GM19372 (cell line): ENCODE data around the gene GIMAP4.
"Not testable (repeated sequence)": the region's sequence is repeated elsewhere in the genome, so short reads cannot be mapped to it uniquely, and the experiment has no call there.

Experiments used
- ATAC-seq: cut with Tn5 transposase; IDR thresholded peaks from one replicate; pipeline ENCODE4 v1.9.1; 2021; ENCODE audit warnings: mild to moderate bottlenecking, low read depth, moderate library complexity; ENCODE audit not compliant: unreplicated experiment

Gene GIMAP4

GRCh38 chr7:150579979-150580637 lies 12.9 kb downstream of the GIMAP4 start:
- ATAC-seq: not testable (repeated sequence)

GRCh38 chr7:150580638-150581394 lies 13.6 kb downstream of the GIMAP4 start:
- ATAC-seq: no peak

- no peak for ATAC-seq
These were observed 18.0 kb downstream of the GIMAP4 start for GRCh38 chr7:150585199-150585598.

GRCh38 chr7:150586068-150586784 lies 19.0 kb downstream of the GIMAP4 start:
- ATAC-seq: no peak

GRCh38 chr7:150586785-150587152 lies 19.6 kb downstream of the GIMAP4 start:
- no peak for ATAC-seq

- ATAC-seq: no peak
These were observed 20.4 kb downstream of the GIMAP4 start for GRCh38 chr7:150587551-150587950.

GRCh38 chr7:150594805-150595204 lies 27.6 kb downstream of the GIMAP4 start:
- no peak for ATAC-seq

GRCh38 chr7:150595361-150595760 lies 28.2 kb downstream of the GIMAP4 start:
- ATAC-seq: no peak

GRCh38 chr7:150603600-150603999 lies 36.4 kb downstream of the GIMAP4 start:
- not testable (repeated sequence) for ATAC-seq

- ATAC-seq: no peak
These were observed 43.0 kb downstream of the GIMAP4 start for GRCh38 chr7:150610233-150610632.

- ATAC-seq: no peak
These were observed 45.7 kb downstream of the GIMAP4 start for GRCh38 chr7:150612925-150613324.

- no peak for ATAC-seq
These were observed 46.7 kb downstream of the GIMAP4 start for GRCh38 chr7:150613880-150614279.

- not testable (repeated sequence) for ATAC-seq
These were observed 47.2 kb downstream of the GIMAP4 start for GRCh38 chr7:150614426-150614825.

- not testable (repeated sequence) for ATAC-seq
These were observed 48.1 kb downstream of the GIMAP4 start for GRCh38 chr7:150615221-150615755.

- no peak for ATAC-seq
These were observed 52.9 kb downstream of the GIMAP4 start for GRCh38 chr7:150620061-150620460.

- no peak for ATAC-seq
These were observed 53.6 kb downstream of the GIMAP4 start for GRCh38 chr7:150620617-150621371.

GRCh38 chr7:150621376-150621775 lies 54.2 kb downstream of the GIMAP4 start:
- no peak for ATAC-seq
